ENCODE data around the gene NUP42. TPM values are rescaled to one million over a fixed set of nuclear protein-coding genes. Genes with fewer than 3 reads are reported as not detected.

Gene NUP42
- total and polyA plus RNA-seq, 10 donors: 37.1 to 51.9 (median 43.7) TPM

DNA sequence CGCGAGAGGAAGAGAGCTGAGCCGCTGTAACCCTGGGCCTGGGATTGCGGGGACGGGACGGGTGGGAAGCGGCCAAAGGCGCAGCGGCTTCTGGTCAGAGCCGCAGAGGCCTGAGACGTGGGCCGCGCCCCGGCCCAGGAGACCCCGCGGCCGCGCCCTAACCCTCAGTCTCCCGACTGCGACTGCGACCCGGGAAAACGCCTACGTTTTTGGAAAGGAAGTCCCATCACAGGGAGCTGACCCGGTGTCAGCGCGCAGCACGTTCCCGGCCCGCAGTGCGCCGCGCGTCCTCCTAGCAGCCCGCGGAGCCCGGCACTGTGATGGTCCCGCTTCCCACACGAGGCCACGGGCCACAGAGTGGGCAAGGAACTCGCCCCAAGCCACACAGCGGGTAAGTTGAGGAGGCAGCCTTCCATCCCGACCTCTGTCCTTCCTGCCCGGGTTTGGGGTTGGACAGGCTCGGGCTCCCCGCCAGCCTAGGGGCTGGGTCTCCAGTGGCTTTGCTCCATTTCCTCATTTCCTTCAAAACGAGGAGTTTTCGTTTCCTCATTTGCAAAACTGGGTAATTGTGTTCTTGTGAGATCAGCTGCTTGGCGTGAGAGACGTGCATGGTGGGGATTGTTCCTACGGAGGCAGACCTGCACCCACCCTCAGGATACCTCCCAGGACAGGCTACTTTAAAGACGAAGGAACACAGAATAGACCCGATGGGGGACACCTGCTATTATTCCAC, 65.9 kb downstream of the NUP42 start:
- no peaks in the 10 kb centered on the region for H3K36me3 ChIP-seq
- TF ChIP-seq, protein P1, sequence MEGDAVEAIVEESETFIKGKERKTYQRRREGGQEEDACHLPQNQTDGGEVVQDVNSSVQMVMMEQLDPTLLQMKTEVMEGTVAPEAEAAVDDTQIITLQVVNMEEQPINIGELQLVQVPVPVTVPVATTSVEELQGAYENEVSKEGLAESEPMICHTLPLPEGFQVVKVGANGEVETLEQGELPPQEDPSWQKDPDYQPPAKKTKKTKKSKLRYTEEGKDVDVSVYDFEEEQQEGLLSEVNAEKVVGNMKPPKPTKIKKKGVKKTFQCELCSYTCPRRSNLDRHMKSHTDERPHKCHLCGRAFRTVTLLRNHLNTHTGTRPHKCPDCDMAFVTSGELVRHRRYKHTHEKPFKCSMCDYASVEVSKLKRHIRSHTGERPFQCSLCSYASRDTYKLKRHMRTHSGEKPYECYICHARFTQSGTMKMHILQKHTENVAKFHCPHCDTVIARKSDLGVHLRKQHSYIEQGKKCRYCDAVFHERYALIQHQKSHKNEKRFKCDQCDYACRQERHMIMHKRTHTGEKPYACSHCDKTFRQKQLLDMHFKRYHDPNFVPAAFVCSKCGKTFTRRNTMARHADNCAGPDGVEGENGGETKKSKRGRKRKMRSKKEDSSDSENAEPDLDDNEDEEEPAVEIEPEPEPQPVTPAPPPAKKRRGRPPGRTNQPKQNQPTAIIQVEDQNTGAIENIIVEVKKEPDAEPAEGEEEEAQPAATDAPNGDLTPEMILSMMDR (IDR thresholded peaks at IDR 0.05 in 8 of 11, conservative IDR thresholded peaks at IDR 0.05 in 3 of 11): no peak
- peak; percentile 43 to 59 (median 51) for TF ChIP-seq POLR2AphosphoS5 (IDR thresholded peaks at IDR 0.05)
- intact Hi-C loops (cut with DNase I; ENCODE audit: low total_unique reads): no loop called here
- peak overlapping the region in 6 of 8 donors; percentile 11 to 77 (median 56) for H3K27ac ChIP-seq
- H3K4me1 ChIP-seq: peaks cover 0 to 21% (median 13%) of the 10 kb centered on the region in 6 donors
- peak; percentile 83 for DNase-seq
- peaks cover 0 to 50% (median 16%) of the 10 kb centered on the region in 7 donors for H3K27me3 ChIP-seq (replicated peaks in 1 of 7)
- 3 to 8% (median 5%) methylated on average over 13 to 53 of the region's 53 CpGs for WGBS, 5 donors
- H3K4me3 ChIP-seq: peak overlapping the region; percentile 9 to 67 (median 36)
- peaks cover 0 to 11% (median 0%) of the 10 kb centered on the region in 8 donors for H3K9me3 ChIP-seq

GRCh38 chr7:23249486-23249885, 67.6 kb downstream of the NUP42 start:
- TF ChIP-seq, protein P1 (IDR thresholded peaks at IDR 0.05 in 8 of 11, conservative IDR thresholded peaks at IDR 0.05 in 3 of 11): no peak
- no peak for TF ChIP-seq POLR2A (IDR thresholded peaks at IDR 0.05)
- no peak for TF ChIP-seq POLR2AphosphoS5 (IDR thresholded peaks at IDR 0.05)
- H3K4me3 ChIP-seq: no peak overlapping the region
- H3K9me3 ChIP-seq: peaks cover 0 to 11% (median 0%) of the 10 kb centered on the region in 8 donors
- H3K36me3 ChIP-seq: no peaks in the 10 kb centered on the region
- no peak for DNase-seq
- no peak overlapping the region for H3K27ac ChIP-seq
- intact Hi-C loops (cut with DNase I; ENCODE audit: low total_unique reads): no loop called here
- peaks cover 0 to 50% (median 16%) of the 10 kb centered on the region in 7 donors for H3K27me3 ChIP-seq (replicated peaks in 1 of 7)
- H3K4me1 ChIP-seq: peaks cover 0 to 21% (median 13%) of the 10 kb centered on the region in 6 donors

Other genes with a start within 250 kb of the NUP42 start
- 10 to 100 TPM; 40.4 to 59.0 (median 45.1) TPM for gene HYCC1, start 167.9 kb upstream of the NUP42 start, total RNA-seq
- gene HYCC1, start 167.9 kb upstream of the NUP42 start, polyA plus RNA-seq: 1 to 10 TPM; 4.0 to 7.5 (median 5.6) TPM
- gene KLHL7, start 76.3 kb upstream of the NUP42 start, total RNA-seq: 10 to 100 TPM; 17.5 to 31.6 (median 23.5) TPM
- gene KLHL7, start 76.3 kb upstream of the NUP42 start, polyA plus RNA-seq: 10 to 100 TPM in 2 of 3 donors, 1 to 10 TPM in 1; 8.8 to 12.3 (median 11.8) TPM
- 10 to 100 TPM in 6 of 7 donors, 1 to 10 TPM in 1; 8.8 to 59.8 (median 26.7) TPM for gene GPNMB, start 64.7 kb downstream of the NUP42 start, total RNA-seq
- gene GPNMB, start 64.7 kb downstream of the NUP42 start, polyA plus RNA-seq: 10 to 100 TPM in 2 of 3 donors, 1 to 10 TPM in 1; 9.6 to 64.8 (median 31.2) TPM
- gene MALSU1, start 117.3 kb downstream of the NUP42 start, total RNA-seq: 10 to 100 TPM; 26.5 to 49.8 (median 36.2) TPM
- gene MALSU1, start 117.3 kb downstream of the NUP42 start, polyA plus RNA-seq: 10 to 100 TPM; 18.3 to 34.2 (median 28.3) TPM

All from spleen (tissue), 11 donors.